Fibroblast of the conjunctiva (primary cell): ENCODE measurements around the gene KCNS3.
A peak's percentile ranks its signal among the peaks of the same experiment; 100 is the strongest.

Experiments
- DNase-seq: peaks from one replicate; pipeline ENCODE4 v3.0.0-alpha.2; 2010; ENCODE audit warnings: low read depth

Gene KCNS3, protein sequence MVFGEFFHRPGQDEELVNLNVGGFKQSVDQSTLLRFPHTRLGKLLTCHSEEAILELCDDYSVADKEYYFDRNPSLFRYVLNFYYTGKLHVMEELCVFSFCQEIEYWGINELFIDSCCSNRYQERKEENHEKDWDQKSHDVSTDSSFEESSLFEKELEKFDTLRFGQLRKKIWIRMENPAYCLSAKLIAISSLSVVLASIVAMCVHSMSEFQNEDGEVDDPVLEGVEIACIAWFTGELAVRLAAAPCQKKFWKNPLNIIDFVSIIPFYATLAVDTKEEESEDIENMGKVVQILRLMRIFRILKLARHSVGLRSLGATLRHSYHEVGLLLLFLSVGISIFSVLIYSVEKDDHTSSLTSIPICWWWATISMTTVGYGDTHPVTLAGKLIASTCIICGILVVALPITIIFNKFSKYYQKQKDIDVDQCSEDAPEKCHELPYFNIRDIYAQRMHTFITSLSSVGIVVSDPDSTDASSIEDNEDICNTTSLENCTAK

GRCh38 chr2:17878281-17879136, at the start of gene KCNS3:
Gene KCNS3 (plus strand): TSS chr2:17878667. CDS start chr2:17931009, 52,342 bp downstream.
- no peak for DNase-seq

DNA sequence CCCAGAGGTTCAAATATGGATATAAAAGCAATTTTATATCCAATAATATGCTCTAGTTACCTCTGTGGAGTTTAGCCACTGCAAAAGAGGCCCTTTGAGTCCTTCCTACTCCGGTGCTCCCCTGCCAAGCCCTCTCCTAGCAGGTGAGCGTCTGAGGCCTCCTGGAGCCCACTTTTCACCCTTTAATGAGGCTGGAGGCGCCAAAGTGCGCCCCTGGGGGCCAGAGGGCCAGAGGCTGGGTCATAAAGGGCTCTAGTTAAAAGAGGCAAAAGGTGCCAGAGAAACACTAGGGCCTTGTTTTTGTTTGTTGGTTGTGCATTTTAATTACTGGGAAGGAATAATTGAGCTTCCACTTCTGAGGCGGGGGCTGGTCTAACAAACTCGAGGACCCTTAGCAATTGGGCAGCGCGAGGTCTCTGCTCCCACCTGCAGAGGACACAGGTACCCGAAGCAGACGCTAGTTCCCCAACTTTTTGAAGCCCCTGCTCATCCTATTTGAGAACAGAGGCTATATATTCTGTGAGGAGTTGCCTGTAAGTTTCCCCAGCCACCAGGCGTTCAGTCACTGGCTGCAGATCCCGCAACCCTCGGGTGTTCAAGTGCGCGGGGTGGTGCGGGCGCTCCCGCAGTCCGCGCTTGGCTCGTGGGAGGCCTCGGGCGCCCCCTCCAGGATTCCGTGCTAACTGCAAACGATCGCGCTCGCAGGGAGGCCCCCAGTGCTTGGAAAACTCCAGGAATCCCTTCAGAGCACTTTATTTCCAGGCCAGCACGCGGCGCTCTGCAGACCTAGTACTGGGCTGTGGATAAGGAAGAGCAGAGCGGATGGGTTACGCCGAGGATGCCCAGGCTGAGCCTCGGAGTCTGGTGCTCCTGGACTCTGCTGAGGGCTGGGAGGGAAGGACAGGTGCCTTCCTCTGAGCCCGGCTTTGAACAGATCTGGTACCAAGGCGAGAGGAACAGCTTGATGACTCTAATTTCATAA, 48.1 kb upstream of the KCNS3 start:
- DNase-seq: peak; percentile 36

- DNase-seq: no peak
Measured at GRCh38 chr2:17835516-17835915, 43.0 kb upstream of the KCNS3 start.

- DNase-seq: no peak
Measured at GRCh38 chr2:17839959-17840358, 38.5 kb upstream of the KCNS3 start.

DNA sequence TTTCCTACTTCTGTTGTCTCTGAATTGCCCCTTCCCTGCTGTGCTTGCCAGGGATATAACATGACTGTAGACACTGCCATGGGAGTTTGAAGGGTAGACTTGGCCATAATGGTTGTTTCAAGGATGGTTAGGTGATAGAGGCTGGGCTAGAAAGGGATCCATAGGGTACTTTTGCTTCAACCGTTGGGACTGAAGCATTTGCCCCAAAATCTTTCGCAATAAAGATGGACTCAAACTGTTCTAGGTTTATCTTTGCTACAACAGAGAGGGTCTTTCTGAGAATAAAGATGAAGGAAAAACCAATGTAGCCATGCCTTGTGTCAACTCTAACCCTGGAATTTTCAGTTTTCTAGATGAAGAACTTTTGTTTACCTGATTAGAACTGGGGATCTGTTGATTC, 35.0 kb upstream of the KCNS3 start:
- no peak for DNase-seq

DNA sequence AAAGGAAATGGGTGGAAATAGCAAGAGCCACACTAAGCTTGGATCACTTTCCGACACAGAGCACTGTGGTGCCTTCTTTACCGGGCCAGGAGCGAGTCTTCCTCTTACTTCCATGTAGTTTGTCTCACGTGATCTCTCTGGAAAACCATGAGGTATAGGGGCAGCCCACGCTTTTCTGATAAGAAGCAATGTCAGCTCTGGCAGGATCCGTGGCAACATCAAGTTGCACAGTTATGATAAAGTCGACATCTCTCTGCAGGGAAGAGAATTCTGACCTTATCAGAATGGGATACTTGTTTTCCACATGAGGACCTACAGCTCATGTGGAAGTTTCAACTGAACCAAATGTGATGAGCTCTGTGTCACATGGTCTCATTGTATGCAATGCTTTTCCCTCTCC, 32.7 kb upstream of the KCNS3 start:
- DNase-seq: no peak

GRCh38 chr2:17846676-17847075, 31.8 kb upstream of the KCNS3 start:
- no peak for DNase-seq

DNA sequence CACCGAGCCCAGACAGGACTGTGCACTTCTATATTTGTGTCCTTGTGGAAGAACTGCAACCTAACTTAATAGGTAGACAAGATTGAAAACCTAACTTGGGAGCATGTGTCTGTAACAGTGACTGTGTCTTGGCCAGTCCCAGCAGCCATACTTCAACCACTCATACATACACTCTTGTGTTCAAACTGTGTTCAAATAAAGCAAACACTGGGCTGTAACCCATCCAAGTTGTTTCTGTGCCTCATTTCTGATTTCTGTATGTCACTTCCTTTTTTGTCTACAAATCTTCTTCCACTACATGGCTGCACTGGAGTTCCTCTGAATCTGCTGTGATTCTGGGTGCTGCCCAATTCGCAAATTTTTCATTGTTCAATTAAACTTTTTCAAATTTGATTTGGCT, 31.2 kb upstream of the KCNS3 start:
- DNase-seq: no peak

DNA sequence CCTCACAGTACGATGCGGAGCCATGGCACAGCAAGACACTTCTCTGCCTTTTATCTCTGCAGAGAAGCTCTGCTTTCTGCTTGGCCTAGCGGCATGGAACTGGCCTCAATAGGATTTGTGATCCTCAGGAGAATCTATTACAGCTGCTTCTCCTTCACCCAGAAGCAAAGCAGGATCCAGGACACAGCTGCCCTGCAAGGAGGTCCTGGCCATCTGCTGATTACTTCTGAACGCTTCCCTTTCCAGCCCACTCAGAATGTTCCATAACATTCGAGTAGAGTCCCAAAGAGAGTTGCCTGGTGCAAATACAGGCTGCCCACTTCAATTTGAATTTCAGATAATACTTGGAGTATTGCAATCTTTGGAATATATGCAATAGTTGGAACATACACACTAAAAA, 29.2 kb upstream of the KCNS3 start:
- DNase-seq: no peak

- DNase-seq: no peak
Measured at GRCh38 chr2:17850151-17850550, 28.3 kb upstream of the KCNS3 start.

DNA sequence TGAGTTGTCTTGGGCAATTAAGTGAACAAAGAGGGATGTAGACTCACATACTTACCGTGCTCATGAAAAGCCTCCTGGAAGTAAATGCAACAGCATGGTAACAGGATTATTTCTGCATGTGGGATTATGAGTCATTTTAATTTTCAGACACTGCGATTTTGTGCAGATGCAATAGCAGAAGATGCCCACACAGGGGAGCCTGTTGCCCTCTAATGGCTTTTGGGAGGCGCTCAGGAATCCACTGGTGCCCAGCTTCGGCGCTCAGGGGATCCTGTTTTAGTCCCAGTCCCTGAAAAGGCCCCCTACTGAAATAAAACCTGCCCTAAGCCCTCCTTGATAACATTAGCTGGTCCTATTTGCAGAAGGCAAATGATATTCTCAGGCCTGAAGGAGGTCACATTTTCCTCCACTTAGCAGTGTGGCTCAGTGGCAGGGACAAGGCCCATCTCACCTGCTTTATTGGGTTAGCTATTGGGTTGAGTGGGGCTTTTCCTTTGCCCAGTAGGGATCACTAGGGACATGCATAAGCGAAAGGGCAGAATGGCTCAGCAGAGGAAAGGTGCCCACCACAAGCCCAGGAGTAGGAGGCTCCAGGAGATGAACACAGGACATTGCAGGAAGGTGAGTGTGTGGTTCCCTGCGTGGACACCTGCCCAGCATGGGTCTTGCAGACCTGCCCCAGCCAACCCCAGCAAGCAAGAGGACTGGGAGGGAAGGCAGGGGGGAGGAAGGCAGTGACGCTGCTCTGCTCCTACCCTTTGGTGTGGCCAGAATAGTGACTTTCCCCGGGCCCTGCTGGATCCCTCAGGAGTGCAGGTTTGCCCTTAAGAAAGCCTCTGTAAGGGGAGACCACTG, 26.5 kb upstream of the KCNS3 start:
- DNase-seq: peak; percentile 63

DNA sequence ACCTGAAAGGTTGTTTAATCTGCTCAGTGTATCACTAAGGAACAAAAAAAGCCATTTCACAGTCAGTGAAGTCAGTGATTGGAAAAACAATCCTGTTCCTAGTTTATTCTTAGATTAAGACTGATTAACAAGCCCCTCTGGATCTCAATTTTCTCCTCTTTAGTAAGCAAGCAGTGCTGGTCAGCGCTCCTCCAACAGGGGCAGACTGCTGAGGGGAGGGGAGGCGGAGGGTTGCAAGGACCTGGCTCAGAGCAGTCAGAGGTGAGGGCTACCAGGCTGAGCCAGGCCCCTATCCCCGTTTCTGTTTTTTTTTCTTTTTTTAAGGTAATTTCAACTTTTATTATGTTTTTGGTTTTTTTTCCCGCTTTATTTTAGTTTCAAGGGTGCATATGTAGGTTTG, 24.7 kb upstream of the KCNS3 start:
- DNase-seq: no peak

GRCh38 chr2:17857021-17857420, 21.4 kb upstream of the KCNS3 start:
- DNase-seq: no peak

GRCh38 chr2:17858064-17858463, 20.4 kb upstream of the KCNS3 start:
- no peak for DNase-seq

- no peak for DNase-seq
Measured at GRCh38 chr2:17863539-17863938, 14.9 kb upstream of the KCNS3 start.

- no peak for DNase-seq
Measured at GRCh38 chr2:17864676-17865075, 13.8 kb upstream of the KCNS3 start.

- DNase-seq: no peak
Measured at GRCh38 chr2:17867133-17867532, 11.3 kb upstream of the KCNS3 start.

- DNase-seq: no peak
Measured at GRCh38 chr2:17869128-17869527, 9.3 kb upstream of the KCNS3 start.

DNA sequence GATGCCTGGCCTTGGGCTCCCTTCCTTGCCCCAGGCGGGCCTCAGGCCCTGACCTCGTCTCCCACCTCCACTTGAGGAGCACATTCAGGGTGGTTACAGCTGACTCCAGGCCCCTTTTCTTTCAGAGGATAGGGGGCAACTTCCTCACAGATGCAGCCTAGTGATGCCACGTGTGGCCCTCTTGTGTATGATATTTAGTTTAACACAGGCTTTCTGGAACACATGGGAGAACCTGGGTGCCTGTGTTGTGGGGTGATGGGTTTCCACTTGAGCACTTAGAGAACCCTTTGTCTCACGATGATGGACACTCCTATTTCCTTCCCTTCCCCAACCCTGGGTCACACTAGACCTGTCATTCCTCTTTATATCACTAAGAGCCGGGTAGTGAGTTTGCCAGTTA, 6.8 kb upstream of the KCNS3 start:
- DNase-seq: no peak

DNA sequence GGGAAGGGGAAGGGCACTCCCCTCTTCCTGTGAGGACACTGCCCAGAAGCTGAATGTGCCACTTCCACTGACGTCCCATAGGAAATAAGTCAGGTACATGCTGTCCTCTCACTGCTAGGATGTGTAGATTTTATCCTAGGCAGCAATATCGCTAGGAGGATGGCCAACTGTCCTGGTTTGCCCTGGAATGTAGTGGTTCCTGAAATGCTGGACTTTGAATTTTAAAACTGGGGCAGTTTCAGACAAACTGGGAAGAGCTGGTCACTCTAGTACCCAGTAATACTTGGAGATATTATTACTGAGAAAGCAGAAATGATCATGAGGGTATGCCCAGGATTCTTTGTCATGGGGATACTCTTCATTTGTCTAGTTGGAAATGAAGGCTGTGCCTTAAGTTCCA, 5.4 kb upstream of the KCNS3 start:
- DNase-seq: no peak

- DNase-seq: no peak
Measured at GRCh38 chr2:17876590-17876989, 1.9 kb upstream of the KCNS3 start.
